ENCODE measurements around the gene ZFYVE21.

ZFYVE21 gene

GRCh38 chr14:103696466-103697071 is 19.0 kb upstream of the ZFYVE21 start:
- no peak for DNase-seq (ENCODE audit: low spot score)
- no peak for TF ChIP-seq CTCF (IDR thresholded peaks at IDR 0.05; ENCODE audit: borderline replicate concordance, control extremely low read depth, extremely low read depth, insufficient read depth, missing control alignments)
- in situ Hi-C loops (cut with MboI; ENCODE audit: low sequenced_read_pairs, unreplicated experiment), result no loop called here

DNA sequence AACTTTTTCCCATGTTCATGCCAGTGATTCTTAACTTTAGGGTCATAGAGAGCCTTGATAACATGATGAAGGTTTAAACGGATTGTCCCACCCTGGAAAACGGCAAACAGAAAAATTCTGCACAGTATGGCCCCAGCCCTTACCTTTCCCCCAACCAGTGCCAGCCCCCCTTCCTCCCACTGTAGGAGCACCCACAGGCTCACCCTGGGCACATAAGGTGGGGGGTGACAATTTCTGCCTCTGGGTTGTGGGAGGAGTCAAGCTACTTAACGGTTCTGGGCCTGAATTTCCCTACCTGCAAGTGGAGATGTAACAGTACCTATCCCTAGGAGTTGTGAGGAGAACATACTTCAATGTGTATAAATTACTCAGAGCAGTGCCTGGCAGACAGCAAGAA is 18.4 kb upstream of the ZFYVE21 start:
- TF ChIP-seq CTCF (IDR thresholded peaks at IDR 0.05; ENCODE audit: borderline replicate concordance, control extremely low read depth, extremely low read depth, insufficient read depth, missing control alignments), result no peak
- DNase-seq (ENCODE audit: low spot score), result no peak
- in situ Hi-C loops (cut with MboI; ENCODE audit: low sequenced_read_pairs, unreplicated experiment), result no loop called here

- in situ Hi-C loops (cut with MboI; ENCODE audit: low sequenced_read_pairs, unreplicated experiment), result no loop called here
- no peak for DNase-seq (ENCODE audit: low spot score)
- no peak for TF ChIP-seq CTCF (IDR thresholded peaks at IDR 0.05; ENCODE audit: borderline replicate concordance, control extremely low read depth, extremely low read depth, insufficient read depth, missing control alignments)
Observed at GRCh38 chr14:103697603-103698379, 17.8 kb upstream of the ZFYVE21 start.

GRCh38 chr14:103698380-103699260 is 17.0 kb upstream of the ZFYVE21 start:
- in situ Hi-C loops (cut with MboI; ENCODE audit: low sequenced_read_pairs, unreplicated experiment), result no loop called here
- TF ChIP-seq CTCF (IDR thresholded peaks at IDR 0.05; ENCODE audit: borderline replicate concordance, control extremely low read depth, extremely low read depth, insufficient read depth, missing control alignments), result no peak
- no peak for DNase-seq (ENCODE audit: low spot score)

- no peak for TF ChIP-seq CTCF (IDR thresholded peaks at IDR 0.05; ENCODE audit: borderline replicate concordance, control extremely low read depth, extremely low read depth, insufficient read depth, missing control alignments)
- in situ Hi-C loops (cut with MboI; ENCODE audit: low sequenced_read_pairs, unreplicated experiment), result no loop called here
- DNase-seq (ENCODE audit: low spot score), result no peak
Observed at GRCh38 chr14:103699261-103699661, 16.3 kb upstream of the ZFYVE21 start.

DNA sequence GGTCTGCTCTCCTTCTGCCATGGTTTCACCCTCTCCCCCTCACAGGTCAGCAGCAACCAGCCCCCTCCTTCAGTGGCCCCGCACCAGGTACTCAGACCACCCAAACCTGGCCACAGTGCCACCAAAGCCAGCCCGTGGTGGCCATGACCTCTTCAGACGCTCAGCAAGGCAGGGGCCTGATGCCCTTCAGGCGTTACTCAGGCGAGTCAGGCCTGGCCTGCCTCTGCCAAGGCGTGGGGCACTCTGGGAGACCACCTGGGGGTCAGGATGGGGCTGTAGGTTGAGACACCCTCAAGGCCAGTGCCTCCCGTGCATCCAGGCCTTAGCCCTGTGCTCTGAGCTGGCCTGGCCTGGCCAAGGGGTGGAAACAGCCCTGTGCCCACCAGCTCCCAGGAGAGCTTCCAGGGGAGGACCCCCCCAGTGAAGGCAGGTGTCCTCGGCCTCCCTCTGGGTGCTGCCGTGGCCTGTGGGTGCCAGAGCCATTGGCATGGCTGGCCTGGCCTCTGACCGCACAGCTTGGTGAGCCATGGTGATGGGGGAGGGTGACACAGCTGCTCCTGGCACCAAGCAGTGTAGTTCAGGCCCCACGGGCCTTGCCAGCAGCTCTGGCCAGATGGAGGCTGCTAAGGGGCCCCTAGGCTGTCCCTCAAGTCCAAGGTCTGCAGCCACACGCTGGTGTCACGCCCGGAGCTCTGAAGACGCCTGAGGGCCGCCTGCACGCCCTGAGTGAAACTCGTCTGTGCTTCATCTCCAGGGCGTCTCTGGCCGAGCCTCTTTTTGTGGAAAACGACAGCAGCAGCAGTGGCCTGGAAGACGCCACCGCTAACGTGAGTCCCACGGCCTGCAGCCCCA is 15.5 kb upstream of the ZFYVE21 start:
- no peak for TF ChIP-seq CTCF (IDR thresholded peaks at IDR 0.05; ENCODE audit: borderline replicate concordance, control extremely low read depth, extremely low read depth, insufficient read depth, missing control alignments)
- in situ Hi-C loops (cut with MboI; ENCODE audit: low sequenced_read_pairs, unreplicated experiment), result no loop called here
- DNase-seq (ENCODE audit: low spot score), result no peak
